ENCODE data around the gene CYTH4. TPM values are rescaled to one million over a fixed set of nuclear protein-coding genes. Genes with fewer than 3 reads are reported as not detected.

CYTH4 gene
- polyA plus RNA-seq, 1 donor from 2014 or later = not detected

DNA sequence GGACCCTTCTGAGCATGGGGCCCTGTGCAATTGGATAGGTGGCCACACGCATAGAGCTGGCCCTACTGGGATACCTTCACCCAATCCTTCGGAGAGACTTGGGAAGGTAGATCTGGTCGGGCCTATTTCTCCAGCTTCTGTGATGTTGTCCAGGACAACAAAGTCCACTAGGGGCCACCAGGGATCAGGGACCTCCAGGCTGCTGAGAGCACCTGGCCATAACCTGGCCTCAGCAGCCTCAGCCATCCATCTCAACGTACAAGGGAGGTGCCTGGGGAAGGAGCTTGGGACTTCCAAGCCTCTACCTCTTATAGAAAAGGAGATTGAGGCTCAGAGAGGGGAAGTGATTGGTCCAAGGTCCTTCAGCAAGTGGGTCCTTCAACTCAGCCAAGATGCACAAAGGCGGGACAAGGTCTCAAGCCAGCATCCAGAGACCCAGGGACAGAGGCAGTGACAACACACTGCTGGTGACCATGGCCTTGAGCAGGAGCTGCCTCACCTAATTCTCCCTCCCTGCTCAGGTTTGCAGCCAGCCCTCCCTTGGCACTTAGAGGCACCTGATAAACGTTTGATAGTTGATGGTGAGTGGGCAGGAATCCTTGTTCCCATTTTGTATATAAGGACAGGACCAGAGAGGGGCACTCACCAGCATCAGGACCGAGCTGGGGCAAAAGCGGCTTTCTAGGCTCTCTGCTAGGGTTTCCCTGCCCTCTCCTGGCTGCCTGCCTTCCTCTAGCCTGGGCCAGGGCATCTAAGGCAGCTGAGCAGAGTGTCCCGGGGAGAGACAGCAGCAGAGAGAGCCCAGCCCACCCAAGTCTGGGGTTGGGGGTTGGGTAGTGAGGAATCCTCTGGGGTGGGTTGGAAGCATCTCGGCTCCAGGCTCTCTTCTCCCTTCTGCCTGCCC lies 42.7 kb upstream of the CYTH4 start:
- TF ChIP-seq EP300 (conservative IDR thresholded peaks at IDR 0.05; ENCODE audit: poor library complexity, severe bottlenecking) = no peak
- no peak overlapping the region for H3K27ac ChIP-seq (ENCODE audit: low read length)
- no peaks in the 10 kb centered on the region for H3K27me3 ChIP-seq (ENCODE audit: insufficient read depth, low read depth, low read length)
- H3K9me2 ChIP-seq (ENCODE audit: insufficient read depth, low read length) = no peaks in the 10 kb centered on the region
- no peak overlapping the region for H3K4me2 ChIP-seq (ENCODE audit: low read length)
- H4K20me1 ChIP-seq (ENCODE audit: insufficient read depth) = no peaks in the 10 kb centered on the region
- H3K79me2 ChIP-seq (replicated peaks; ENCODE audit: insufficient read depth, low read length) = no peaks in the 10 kb centered on the region
- H3F3A ChIP-seq (ENCODE audit: insufficient read depth, low read length, poor library complexity, severe bottlenecking) = no peaks in the 10 kb centered on the region
- H3K9ac ChIP-seq (ENCODE audit: low read length) = no peak overlapping the region
- no peaks in the 10 kb centered on the region for H3K36me3 ChIP-seq (ENCODE audit: insufficient read depth, low read length)
- H2AFZ ChIP-seq (ENCODE audit: low read depth, low read length) = no peak overlapping the region
- H3K4me3 ChIP-seq (ENCODE audit: low read length) = no peak overlapping the region
- H3K9me3 ChIP-seq (ENCODE audit: low read length) = no peaks in the 10 kb centered on the region

DNA sequence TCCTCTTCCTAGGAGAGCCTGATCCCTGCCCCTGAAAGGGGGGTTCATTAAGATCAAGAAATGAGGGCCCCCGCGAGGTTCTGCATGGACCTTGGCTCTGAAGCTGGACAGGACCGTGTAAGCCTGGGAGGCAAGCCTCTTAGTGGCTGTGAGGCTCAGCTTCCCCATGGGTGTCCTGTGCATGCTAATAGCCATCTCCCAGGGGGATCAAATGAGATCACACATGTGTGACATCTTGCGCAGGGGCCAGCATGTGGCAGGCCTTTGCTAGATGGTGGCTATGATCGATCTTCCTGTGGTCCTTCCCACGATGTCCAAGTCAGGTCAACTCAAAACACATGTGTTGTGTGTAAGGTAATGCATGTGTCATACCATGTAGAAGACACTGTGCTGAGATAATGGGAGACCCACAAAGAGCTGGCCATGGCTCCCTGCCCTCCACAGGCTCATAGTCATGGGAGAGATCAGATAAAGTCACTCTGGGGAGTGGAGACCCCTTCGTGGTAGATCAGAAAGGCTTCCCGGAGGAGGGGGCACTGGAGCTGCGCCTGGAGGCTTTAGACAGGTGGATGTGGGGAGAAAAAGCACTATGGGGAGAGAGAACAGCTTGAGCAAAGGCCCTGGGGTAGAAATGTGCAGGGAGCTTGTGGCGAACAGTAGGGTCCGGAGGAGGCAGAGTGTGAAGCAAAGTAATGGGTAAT lies 41.9 kb upstream of the CYTH4 start:
- Histone ChIP-seq H3K36me3 (ENCODE audit: insufficient read depth, low read length) (no peaks in the 10 kb centered on the region), H2AFZ (ENCODE audit: low read depth, low read length) (no peak overlapping the region), H3K27ac (ENCODE audit: low read length) (no peak overlapping the region), H4K20me1 (ENCODE audit: insufficient read depth) (no peaks in the 10 kb centered on the region), H3K27me3 (ENCODE audit: insufficient read depth, low read depth, low read length) (no peaks in the 10 kb centered on the region), H3K79me2 (replicated peaks; ENCODE audit: insufficient read depth, low read length) (no peaks in the 10 kb centered on the region), H3K9ac (ENCODE audit: low read length) (no peak overlapping the region), H3K4me3 (ENCODE audit: low read length) (no peak overlapping the region), H3K9me2 (ENCODE audit: insufficient read depth, low read length) (no peaks in the 10 kb centered on the region), H3K9me3 (ENCODE audit: low read length) (no peaks in the 10 kb centered on the region), H3K4me2 (ENCODE audit: low read length) (no peak overlapping the region), H3F3A (ENCODE audit: insufficient read depth, low read length, poor library complexity, severe bottlenecking) (no peaks in the 10 kb centered on the region)
- no peak for TF ChIP-seq TAF1 (IDR thresholded peaks at IDR 0.05; ENCODE audit: low read depth)
- no peak for TF ChIP-seq MXI1 (conservative IDR thresholded peaks at IDR 0.05; ENCODE audit: poor library complexity, severe bottlenecking)

DNA sequence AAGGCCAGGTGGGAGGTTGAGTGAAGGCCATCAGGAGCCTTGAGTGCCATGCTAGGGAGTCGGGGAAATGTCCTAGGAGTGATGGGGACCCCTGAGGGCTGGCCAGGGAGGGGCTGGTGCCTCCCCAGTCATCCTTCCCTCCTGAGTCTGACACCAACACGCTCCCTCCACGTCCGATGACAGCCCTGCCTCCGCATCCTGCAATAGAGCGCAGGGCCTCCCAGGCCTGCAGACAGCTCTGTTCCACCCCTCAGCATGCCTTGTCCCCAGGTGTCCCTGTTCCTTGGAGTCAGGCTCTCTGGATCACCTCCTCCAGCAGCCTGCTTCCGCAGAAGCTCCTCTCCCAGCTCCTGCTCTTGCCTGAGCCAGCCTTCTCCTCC lies 41.4 kb upstream of the CYTH4 start:
- no peak for TF ChIP-seq SMC3 (conservative IDR thresholded peaks at IDR 0.05; ENCODE audit: poor library complexity)
- no peak for TF ChIP-seq TAF1 (IDR thresholded peaks at IDR 0.05; ENCODE audit: low read depth)
- H3K4me2 ChIP-seq (ENCODE audit: low read length) = no peak overlapping the region
- H3K27ac ChIP-seq (ENCODE audit: low read length) = no peak overlapping the region
- H3F3A ChIP-seq (ENCODE audit: insufficient read depth, low read length, poor library complexity, severe bottlenecking) = no peaks in the 10 kb centered on the region
- H3K79me2 ChIP-seq (replicated peaks; ENCODE audit: insufficient read depth, low read length) = no peaks in the 10 kb centered on the region
- H2AFZ ChIP-seq (ENCODE audit: low read depth, low read length) = no peak overlapping the region
- H3K36me3 ChIP-seq (ENCODE audit: insufficient read depth, low read length) = no peaks in the 10 kb centered on the region
- no peaks in the 10 kb centered on the region for H3K27me3 ChIP-seq (ENCODE audit: insufficient read depth, low read depth, low read length)
- no peak overlapping the region for H3K9ac ChIP-seq (ENCODE audit: low read length)
- H3K9me3 ChIP-seq (ENCODE audit: low read length) = no peaks in the 10 kb centered on the region
- no peaks in the 10 kb centered on the region for H3K9me2 ChIP-seq (ENCODE audit: insufficient read depth, low read length)
- no peak overlapping the region for H3K4me3 ChIP-seq (ENCODE audit: low read length)
- no peaks in the 10 kb centered on the region for H4K20me1 ChIP-seq (ENCODE audit: insufficient read depth)

DNA sequence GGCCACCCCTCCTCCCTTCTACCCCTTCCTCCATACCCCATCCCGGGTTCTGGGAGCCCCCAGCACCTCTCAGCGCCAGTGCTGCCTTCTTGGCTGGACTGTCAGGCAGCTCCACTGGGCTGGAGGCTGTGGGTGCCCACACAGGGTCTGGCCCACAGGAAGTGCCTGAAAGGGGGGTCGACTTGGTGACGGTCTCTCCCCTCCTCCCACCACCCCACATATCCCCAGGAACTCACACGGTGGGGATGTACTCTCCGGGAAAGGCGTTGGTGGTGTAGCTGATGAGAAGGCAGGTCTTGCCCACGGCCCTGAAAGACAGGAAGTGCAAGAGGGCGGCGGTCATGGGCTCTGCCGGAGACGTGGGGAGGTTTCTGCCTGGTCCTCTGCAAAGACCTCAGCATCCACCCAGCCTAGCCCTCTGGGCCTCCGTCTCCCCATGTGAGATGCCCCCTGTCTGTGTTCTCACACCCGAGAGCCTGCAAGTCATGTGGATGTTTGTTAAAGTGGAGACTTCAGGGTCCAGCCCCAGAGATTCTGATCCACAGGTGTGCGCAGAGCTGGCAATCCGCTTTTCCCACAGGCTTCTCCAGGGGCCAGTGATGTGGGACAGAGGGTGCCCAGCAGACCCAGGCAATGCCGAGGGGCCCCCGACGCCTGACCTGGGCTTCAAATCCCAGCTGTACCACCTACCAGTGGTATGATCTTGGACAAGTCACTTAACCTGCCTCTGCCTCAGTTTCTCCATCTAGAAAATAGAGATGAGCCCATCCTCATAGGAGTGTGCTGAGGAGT lies 40.8 kb upstream of the CYTH4 start:
- H3K9me2 ChIP-seq (ENCODE audit: insufficient read depth, low read length) = no peaks in the 10 kb centered on the region
- H3F3A ChIP-seq (ENCODE audit: insufficient read depth, low read length, poor library complexity, severe bottlenecking) = no peaks in the 10 kb centered on the region
- no peak overlapping the region for H2AFZ ChIP-seq (ENCODE audit: low read depth, low read length)
- no peak overlapping the region for H3K4me2 ChIP-seq (ENCODE audit: low read length)
- H3K4me3 ChIP-seq (ENCODE audit: low read length) = no peak overlapping the region
- H3K9me3 ChIP-seq (ENCODE audit: low read length) = no peaks in the 10 kb centered on the region
- no peaks in the 10 kb centered on the region for H3K27me3 ChIP-seq (ENCODE audit: insufficient read depth, low read depth, low read length)
- TF ChIP-seq, protein P1, sequence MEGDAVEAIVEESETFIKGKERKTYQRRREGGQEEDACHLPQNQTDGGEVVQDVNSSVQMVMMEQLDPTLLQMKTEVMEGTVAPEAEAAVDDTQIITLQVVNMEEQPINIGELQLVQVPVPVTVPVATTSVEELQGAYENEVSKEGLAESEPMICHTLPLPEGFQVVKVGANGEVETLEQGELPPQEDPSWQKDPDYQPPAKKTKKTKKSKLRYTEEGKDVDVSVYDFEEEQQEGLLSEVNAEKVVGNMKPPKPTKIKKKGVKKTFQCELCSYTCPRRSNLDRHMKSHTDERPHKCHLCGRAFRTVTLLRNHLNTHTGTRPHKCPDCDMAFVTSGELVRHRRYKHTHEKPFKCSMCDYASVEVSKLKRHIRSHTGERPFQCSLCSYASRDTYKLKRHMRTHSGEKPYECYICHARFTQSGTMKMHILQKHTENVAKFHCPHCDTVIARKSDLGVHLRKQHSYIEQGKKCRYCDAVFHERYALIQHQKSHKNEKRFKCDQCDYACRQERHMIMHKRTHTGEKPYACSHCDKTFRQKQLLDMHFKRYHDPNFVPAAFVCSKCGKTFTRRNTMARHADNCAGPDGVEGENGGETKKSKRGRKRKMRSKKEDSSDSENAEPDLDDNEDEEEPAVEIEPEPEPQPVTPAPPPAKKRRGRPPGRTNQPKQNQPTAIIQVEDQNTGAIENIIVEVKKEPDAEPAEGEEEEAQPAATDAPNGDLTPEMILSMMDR (IDR thresholded peaks at IDR 0.05; ENCODE audit: poor library complexity, severe bottlenecking) = no peak
- no peak for TF ChIP-seq EZH2 (IDR thresholded peaks at IDR 0.05; ENCODE audit: borderline replicate concordance, insufficient read depth, low read length, poor library complexity, severe bottlenecking)
- no peak for TF ChIP-seq MXI1 (conservative IDR thresholded peaks at IDR 0.05; ENCODE audit: poor library complexity, severe bottlenecking)
- TF ChIP-seq SMC3 (conservative IDR thresholded peaks at IDR 0.05; ENCODE audit: poor library complexity) = no peak
- TF ChIP-seq, protein P2, sequence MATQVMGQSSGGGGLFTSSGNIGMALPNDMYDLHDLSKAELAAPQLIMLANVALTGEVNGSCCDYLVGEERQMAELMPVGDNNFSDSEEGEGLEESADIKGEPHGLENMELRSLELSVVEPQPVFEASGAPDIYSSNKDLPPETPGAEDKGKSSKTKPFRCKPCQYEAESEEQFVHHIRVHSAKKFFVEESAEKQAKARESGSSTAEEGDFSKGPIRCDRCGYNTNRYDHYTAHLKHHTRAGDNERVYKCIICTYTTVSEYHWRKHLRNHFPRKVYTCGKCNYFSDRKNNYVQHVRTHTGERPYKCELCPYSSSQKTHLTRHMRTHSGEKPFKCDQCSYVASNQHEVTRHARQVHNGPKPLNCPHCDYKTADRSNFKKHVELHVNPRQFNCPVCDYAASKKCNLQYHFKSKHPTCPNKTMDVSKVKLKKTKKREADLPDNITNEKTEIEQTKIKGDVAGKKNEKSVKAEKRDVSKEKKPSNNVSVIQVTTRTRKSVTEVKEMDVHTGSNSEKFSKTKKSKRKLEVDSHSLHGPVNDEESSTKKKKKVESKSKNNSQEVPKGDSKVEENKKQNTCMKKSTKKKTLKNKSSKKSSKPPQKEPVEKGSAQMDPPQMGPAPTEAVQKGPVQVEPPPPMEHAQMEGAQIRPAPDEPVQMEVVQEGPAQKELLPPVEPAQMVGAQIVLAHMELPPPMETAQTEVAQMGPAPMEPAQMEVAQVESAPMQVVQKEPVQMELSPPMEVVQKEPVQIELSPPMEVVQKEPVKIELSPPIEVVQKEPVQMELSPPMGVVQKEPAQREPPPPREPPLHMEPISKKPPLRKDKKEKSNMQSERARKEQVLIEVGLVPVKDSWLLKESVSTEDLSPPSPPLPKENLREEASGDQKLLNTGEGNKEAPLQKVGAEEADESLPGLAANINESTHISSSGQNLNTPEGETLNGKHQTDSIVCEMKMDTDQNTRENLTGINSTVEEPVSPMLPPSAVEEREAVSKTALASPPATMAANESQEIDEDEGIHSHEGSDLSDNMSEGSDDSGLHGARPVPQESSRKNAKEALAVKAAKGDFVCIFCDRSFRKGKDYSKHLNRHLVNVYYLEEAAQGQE (IDR thresholded peaks at IDR 0.05; ENCODE audit: borderline replicate concordance) = no peak
- no peak for TF ChIP-seq EP300 (conservative IDR thresholded peaks at IDR 0.05; ENCODE audit: poor library complexity, severe bottlenecking)
- TF ChIP-seq POLR2AphosphoS5 (IDR thresholded peaks at IDR 0.05) = no peak
- TF ChIP-seq RAD21 (conservative IDR thresholded peaks at IDR 0.05) = no peak
- no peak for TF ChIP-seq TAF1 (IDR thresholded peaks at IDR 0.05; ENCODE audit: low read depth)
- H3K79me2 ChIP-seq (replicated peaks; ENCODE audit: insufficient read depth, low read length) = no peaks in the 10 kb centered on the region
- no peak overlapping the region for H3K27ac ChIP-seq (ENCODE audit: low read length)
- no peaks in the 10 kb centered on the region for H4K20me1 ChIP-seq (ENCODE audit: insufficient read depth)
- H3K36me3 ChIP-seq (ENCODE audit: insufficient read depth, low read length) = no peaks in the 10 kb centered on the region
- no peak overlapping the region for H3K9ac ChIP-seq (ENCODE audit: low read length)

All from neural cell (in vitro differentiated cells).